Measurements from ENCODE around the gene PHF2. TPM values are rescaled to one million over a fixed set of nuclear protein-coding genes. Genes with fewer than 3 reads are reported as not detected.

PHF2 gene
- total RNA-seq, 4 donors from 2014 or later, result 15.0 to 28.6 (median 20.4) TPM

DNA sequence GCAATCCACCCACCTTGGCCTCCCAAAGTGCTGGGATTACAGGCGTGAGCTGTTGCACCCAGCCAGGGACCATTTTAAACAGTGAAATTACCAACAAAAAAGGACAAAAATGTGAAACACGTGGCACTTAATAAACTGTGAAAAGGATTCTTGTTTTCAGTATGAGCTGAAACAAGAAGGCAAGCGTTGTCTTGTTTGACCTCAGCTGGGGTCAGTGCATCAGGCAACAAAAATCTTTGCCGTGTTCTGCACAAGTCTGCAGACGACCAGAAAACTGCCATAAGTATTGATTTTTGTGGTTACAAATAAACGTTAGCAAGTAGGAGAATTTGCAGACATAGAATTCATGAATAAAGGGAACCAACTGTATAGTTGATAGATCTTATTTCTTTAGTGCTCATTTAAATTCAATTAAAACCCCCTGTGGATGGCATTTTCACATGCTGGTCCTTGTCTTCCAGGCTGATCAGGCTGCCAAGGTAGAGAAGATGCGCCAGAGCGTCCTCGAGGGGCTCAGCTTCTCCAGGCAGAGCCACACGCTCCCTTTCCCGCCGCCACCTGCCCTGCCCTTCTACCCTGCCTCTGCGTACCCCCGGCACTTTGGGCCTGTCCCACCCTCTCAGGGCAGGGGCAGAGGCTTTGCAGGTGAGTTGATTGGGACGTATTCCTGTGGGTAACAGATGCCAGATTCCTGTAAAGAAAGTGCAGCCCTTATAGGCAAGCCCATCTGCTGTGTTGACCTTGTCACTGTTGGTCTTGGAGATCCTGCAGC lies 18.8 kb upstream of the PHF2 start:
- TF ChIP-seq, protein P1, sequence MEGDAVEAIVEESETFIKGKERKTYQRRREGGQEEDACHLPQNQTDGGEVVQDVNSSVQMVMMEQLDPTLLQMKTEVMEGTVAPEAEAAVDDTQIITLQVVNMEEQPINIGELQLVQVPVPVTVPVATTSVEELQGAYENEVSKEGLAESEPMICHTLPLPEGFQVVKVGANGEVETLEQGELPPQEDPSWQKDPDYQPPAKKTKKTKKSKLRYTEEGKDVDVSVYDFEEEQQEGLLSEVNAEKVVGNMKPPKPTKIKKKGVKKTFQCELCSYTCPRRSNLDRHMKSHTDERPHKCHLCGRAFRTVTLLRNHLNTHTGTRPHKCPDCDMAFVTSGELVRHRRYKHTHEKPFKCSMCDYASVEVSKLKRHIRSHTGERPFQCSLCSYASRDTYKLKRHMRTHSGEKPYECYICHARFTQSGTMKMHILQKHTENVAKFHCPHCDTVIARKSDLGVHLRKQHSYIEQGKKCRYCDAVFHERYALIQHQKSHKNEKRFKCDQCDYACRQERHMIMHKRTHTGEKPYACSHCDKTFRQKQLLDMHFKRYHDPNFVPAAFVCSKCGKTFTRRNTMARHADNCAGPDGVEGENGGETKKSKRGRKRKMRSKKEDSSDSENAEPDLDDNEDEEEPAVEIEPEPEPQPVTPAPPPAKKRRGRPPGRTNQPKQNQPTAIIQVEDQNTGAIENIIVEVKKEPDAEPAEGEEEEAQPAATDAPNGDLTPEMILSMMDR (IDR thresholded peaks at IDR 0.05; ENCODE audit: low read depth), result no peak

DNA sequence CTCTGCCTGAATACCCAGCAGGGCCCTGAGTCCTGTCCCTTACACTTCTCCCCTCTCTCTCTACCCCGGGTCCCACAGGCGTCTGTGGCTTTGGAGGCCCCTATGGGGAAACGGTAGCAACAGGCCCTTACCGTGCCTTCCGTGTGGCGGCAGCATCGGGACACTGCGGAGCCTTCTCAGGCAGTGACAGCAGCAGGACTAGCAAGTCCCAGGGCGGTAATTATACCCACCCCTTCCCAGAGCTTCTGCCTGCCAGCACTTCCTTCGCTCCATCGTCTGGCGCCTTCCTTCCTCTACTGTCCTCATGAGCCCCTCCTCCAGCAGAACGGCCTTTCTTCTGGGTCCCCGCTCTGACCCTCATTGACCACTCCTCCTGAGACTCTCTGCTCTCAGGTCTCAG lies 17.9 kb upstream of the PHF2 start:
- TF ChIP-seq, protein P1 (IDR thresholded peaks at IDR 0.05; ENCODE audit: low read depth), result no peak

DNA sequence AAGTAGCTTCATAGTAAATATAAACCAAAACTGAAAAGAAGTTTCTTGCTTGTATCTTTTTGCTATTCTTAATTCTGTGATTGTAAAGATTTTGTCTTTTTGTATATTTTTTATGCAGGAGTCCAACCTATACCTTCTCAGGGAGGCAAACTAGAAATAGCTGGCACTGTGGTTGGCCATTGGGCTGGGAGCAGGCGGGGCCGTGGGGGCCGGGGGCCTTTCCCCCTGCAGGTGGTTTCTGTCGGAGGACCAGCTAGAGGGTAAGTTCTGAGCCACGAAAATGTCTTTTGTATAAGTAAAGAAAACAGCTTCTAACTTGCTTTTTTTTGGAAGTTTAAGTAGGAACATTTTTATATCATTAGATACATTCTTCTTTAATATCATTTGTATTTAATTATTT lies 15.4 kb upstream of the PHF2 start:
- TF ChIP-seq, protein P1 (IDR thresholded peaks at IDR 0.05; ENCODE audit: low read depth), result no peak

DNA sequence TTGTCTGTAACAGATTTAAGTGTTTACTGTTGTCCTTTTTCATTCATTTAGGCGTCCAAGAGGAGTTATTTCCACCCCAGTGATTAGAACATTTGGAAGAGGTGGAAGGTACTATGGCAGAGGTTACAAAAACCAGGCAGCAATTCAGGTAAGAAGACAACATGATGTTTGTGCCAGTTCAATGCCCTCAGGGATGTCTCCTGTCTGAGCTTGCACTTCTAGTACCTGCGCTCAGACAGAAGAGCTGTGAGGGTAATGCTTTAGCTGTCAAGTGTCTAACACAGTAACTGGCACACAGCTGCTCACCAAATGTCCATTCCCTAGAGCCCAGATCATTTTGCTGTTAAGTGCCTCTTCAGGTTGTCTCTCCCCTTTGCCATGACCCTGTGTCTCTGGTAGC lies 14.2 kb upstream of the PHF2 start:
- TF ChIP-seq, protein P1 (IDR thresholded peaks at IDR 0.05; ENCODE audit: low read depth), result no peak

DNA sequence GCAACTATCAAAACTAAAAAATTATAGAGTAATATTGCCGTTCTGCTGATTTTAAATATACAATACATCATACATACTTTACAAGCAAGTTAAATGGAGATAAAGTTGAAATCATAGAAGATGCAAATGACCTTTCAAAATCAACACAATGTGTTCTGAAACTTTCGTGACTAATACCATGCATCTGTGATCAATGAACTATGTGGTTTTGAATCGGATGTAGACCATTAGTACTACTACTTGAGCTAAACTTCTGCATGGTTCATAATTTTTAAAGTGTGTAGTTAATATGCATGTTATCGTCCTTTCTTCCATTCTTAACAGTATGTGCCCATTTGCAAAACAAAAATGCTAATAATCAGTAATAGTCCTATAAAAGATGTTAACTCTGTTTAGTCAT lies 11.3 kb upstream of the PHF2 start:
- TF ChIP-seq, protein P1 (IDR thresholded peaks at IDR 0.05; ENCODE audit: low read depth), result no peak

DNA sequence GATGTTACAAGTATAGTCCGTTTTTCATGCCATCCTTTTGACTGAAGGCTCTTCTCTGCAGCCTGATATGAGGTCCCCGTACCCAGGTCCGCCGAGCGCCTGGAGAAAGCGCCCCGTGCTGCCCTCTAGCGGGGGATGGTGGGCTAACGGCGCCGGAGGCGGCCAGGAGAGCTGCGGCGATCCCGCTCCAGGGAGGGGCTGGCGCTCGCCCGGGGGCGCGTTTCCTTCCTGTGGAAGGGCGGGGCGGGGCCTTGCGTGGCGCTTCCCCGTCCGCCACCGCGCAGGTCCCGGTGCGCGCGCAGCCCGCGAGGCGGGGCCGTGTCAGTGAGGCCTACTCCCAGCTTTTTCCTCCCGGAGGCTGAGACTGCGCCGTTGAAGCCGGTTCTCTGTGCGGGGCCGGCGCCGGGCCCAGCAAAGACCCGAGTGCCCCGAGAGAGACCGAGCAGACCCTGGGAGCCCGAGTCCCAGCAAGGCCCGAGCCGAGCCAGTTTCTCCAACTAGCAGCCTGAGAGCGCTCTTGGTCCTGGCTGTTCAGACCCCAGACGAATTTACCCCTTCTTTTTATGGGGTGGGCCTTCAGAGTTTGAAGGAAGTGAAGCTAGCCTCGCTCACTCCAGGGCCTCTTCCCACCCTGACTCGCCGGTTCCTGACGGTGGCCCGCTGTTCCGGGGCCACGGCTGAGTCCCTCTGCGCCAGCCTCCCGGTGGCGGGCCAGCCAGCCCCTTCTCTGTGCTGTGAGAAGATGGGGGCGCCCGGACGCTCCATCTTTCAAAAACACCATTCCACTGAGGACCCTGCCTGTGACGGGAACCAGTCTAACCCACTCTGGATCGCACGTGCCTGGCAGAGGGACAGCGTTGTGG lies 9.7 kb upstream of the PHF2 start:
- TF ChIP-seq, protein P1 (IDR thresholded peaks at IDR 0.05; ENCODE audit: low read depth), result no peak

DNA sequence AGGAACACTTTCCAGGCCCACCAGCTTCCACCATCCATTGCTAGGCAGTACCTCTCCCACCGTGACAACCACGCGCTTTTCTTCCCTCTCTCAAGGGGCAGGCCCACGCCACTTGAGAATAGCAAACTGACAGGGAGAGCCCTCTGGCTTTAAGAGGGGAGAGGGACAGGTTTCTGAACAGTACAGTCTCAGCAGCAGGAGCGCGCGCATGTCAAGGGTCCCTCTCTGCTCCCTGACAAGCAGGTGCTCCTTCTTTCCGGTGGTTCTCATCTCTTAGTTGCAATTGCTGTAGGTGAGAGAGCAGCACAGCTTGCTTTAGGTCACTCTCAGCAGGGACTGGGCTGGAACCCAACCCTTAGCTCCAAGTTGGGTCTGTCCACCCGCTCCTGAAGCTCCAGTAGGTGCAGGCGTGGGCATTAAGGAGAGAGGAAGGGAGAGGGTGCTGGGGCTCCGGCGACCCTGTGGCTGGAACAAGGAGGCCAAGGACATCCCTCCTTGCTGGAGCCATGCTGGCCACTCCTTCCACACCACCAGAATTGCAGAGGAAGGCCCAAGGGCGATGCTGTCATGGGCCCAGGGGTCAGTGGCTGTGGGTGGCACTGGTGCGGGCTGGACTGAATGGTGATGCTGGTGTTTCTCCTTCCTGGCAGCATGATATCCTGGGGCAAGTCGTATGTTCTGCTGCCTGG lies 9.0 kb upstream of the PHF2 start:
- TF ChIP-seq, protein P1 (IDR thresholded peaks at IDR 0.05; ENCODE audit: low read depth), result no peak

All from subcutaneous adipose tissue (tissue), 4 donors.